Astrocyte (in vitro differentiated cells and primary cell): ENCODE measurements around the gene BCL11B. TPM values are rescaled to one million over a fixed set of nuclear protein-coding genes. Genes with fewer than 3 reads are reported as not detected.

Experiments
- DNase-seq: peaks from one replicate; pipeline ENCODE4 v3.0.0-alpha.2; 2010; ENCODE audit warnings: low read depth
- FAIRE-seq: peaks from 2 replicates; lab custom pipeline; 2011; peaks lifted over from hg19 to GRCh38; lab: Jason Lieb, UNC
- H2AFZ ChIP-seq: 2 replicates; pipeline ENCODE4 v1.6.0; 2012; ENCODE audit warnings: low read depth, low read length, inconsistent platforms
- H3K27ac ChIP-seq: 2 replicates; pipeline ENCODE4 v1.5.1; 2011; ENCODE audit warnings: low read depth, low read length, inconsistent platforms
- H3K27me3 ChIP-seq: 2 replicates; pipeline ENCODE4 v1.6.0; 2011; ENCODE audit warnings: low read length, inconsistent platforms; ENCODE audit not compliant: insufficient read depth
- H3K36me3 ChIP-seq: 2 replicates; pipeline ENCODE4 v1.5.1; 2011; ENCODE audit warnings: low read length, inconsistent platforms; ENCODE audit not compliant: insufficient read depth
- H3K4me1 ChIP-seq: 2 replicates; pipeline ENCODE4 v1.5.1; 2011; ENCODE audit warnings: low read length, inconsistent platforms; ENCODE audit not compliant: insufficient read depth
- H3K4me2 ChIP-seq: 2 replicates; pipeline ENCODE4 v1.6.0; 2012; ENCODE audit warnings: low read length, inconsistent platforms
- H3K4me3 ChIP-seq: 2 replicates; pipeline ENCODE4 v1.5.1; 2011; ENCODE audit warnings: low read depth, mild to moderate bottlenecking, low read length, inconsistent platforms; ENCODE audit not compliant: insufficient read depth
- H3K79me2 ChIP-seq: 2 replicates; pipeline ENCODE4 v1.6.0; 2012; ENCODE audit warnings: mild to moderate bottlenecking, low read length, inconsistent platforms; ENCODE audit not compliant: insufficient read depth
- H3K9ac ChIP-seq: 2 replicates; pipeline ENCODE4 v1.6.0; 2012; ENCODE audit warnings: mild to moderate bottlenecking, low read length, inconsistent platforms
- H3K9me3 ChIP-seq: 2 replicates; pipeline ENCODE4 v1.5.1; 2012; ENCODE audit warnings: low read depth, mild to moderate bottlenecking, low read length, inconsistent platforms; ENCODE audit not compliant: insufficient read depth
- H4K20me1 ChIP-seq: 2 replicates; pipeline ENCODE4 v1.6.0; 2012; ENCODE audit warnings: low read length, inconsistent platforms; ENCODE audit not compliant: insufficient read depth
- H3K27ac Mint-ChIP-seq: one replicate; pipeline ENCODE4 v1.8.0; 2021; ENCODE audit warnings: mild to moderate bottlenecking, mixed read lengths; ENCODE audit not compliant: unreplicated experiment
- H3K27me3 Mint-ChIP-seq: one replicate; pipeline ENCODE4 v1.8.0; 2021; ENCODE audit warnings: low read depth, mixed read lengths; ENCODE audit not compliant: unreplicated experiment
- H3K36me3 Mint-ChIP-seq: one replicate; pipeline ENCODE4 v1.8.0; 2021; ENCODE audit warnings: low read depth, mixed read lengths; ENCODE audit not compliant: unreplicated experiment
- H3K4me1 Mint-ChIP-seq: one replicate; pipeline ENCODE4 v1.8.0; 2021; ENCODE audit warnings: low read depth, mixed read lengths; ENCODE audit not compliant: unreplicated experiment
- H3K4me3 Mint-ChIP-seq: one replicate; pipeline ENCODE4 v1.8.0; 2021; ENCODE audit warnings: mild to moderate bottlenecking, moderate library complexity, mixed read lengths; ENCODE audit not compliant: unreplicated experiment
- H3K9me3 Mint-ChIP-seq: one replicate; pipeline ENCODE4 v1.8.0; 2021; ENCODE audit warnings: mild to moderate bottlenecking, mixed read lengths; ENCODE audit not compliant: unreplicated experiment
- EZH2 ChIP-seq: IDR thresholded peaks from 2 replicates; pipeline ENCODE4 v1.6.1; 2012; ENCODE audit warnings: mild to moderate bottlenecking, low read length, inconsistent platforms; ENCODE audit not compliant: insufficient read depth
- total RNA-seq: library from RNA; stranded (reverse); gene quantifications from 2 replicates; pipeline ENCODE4 v1.2.1, GENCODE V29; 2021
- TF ChIP-seq, protein P1 (sequence below): IDR thresholded peaks from 2 replicates; pipeline ENCODE4 v1.5.1; 2011; ENCODE audit warnings: low read depth, mild to moderate bottlenecking, inconsistent platforms, low read length, moderate library complexity; ENCODE audit not compliant: insufficient read depth

The BCL11B gene
- total RNA-seq, 1 donor from 2014 or later = 1.1 TPM

GRCh38 chr14:99272899-99273765 is 1.1 kb upstream of the BCL11B start:
- peak overlapping the region; percentile 61 for H3K4me3 ChIP-seq

GRCh38 chr14:99272632-99272898 is 568 bp upstream of the BCL11B start:
- Histone ChIP-seq H3K9ac (peak overlapping the region; percentile 65), H3K79me2 (no peaks in the 10 kb centered on the region), H3K27me3 (peaks cover 54% of the 10 kb centered on the region), H3K27ac (no peak overlapping the region), H3K9me3 (no peaks in the 10 kb centered on the region), H3K4me2 (peak overlapping the region; percentile 90), H3K36me3 (no peaks in the 10 kb centered on the region), H4K20me1 (peaks cover 5% of the 10 kb centered on the region), H3K4me1 (peaks cover 17% of the 10 kb centered on the region), H2AFZ (no peak overlapping the region), H3K4me3 (peak overlapping the region; percentile 61)
- Mint-ChIP-seq H3K36me3 (no peaks in the 10 kb centered on the region), H3K27me3 (peaks cover 12% of the 10 kb centered on the region), H3K4me1 (peaks cover 18% of the 10 kb centered on the region), H3K4me3 (peak overlapping the region; percentile 91), H3K9me3 (no peaks in the 10 kb centered on the region), H3K27ac (peak overlapping the region; percentile 92)
- FAIRE-seq (peak; percentile 9), DNase-seq (no peak)
- TF ChIP-seq, protein P1, sequence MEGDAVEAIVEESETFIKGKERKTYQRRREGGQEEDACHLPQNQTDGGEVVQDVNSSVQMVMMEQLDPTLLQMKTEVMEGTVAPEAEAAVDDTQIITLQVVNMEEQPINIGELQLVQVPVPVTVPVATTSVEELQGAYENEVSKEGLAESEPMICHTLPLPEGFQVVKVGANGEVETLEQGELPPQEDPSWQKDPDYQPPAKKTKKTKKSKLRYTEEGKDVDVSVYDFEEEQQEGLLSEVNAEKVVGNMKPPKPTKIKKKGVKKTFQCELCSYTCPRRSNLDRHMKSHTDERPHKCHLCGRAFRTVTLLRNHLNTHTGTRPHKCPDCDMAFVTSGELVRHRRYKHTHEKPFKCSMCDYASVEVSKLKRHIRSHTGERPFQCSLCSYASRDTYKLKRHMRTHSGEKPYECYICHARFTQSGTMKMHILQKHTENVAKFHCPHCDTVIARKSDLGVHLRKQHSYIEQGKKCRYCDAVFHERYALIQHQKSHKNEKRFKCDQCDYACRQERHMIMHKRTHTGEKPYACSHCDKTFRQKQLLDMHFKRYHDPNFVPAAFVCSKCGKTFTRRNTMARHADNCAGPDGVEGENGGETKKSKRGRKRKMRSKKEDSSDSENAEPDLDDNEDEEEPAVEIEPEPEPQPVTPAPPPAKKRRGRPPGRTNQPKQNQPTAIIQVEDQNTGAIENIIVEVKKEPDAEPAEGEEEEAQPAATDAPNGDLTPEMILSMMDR = no peak
- no peak for TF ChIP-seq EZH2

More at GRCh38 chr14:99272899-99273765, 1.1 kb upstream of the BCL11B start:
- Mint-ChIP-seq H3K27ac (peak overlapping the region; percentile 92), H3K36me3 (no peaks in the 10 kb centered on the region), H3K4me3 (peak overlapping the region; percentile 91), H3K27me3 (peaks cover 12% of the 10 kb centered on the region), H3K4me1 (peaks cover 21% of the 10 kb centered on the region), H3K9me3 (no peaks in the 10 kb centered on the region)
- no peak for DNase-seq
- TF ChIP-seq, protein P1 = no peak
- no peak for TF ChIP-seq EZH2
- no peaks in the 10 kb centered on the region for H3K9me3 ChIP-seq
- H3K27me3 ChIP-seq = peaks cover 54% of the 10 kb centered on the region
- H3K36me3 ChIP-seq = no peaks in the 10 kb centered on the region
- peaks cover 17% of the 10 kb centered on the region for H3K4me1 ChIP-seq
- H3K9ac ChIP-seq = peak overlapping the region; percentile 65
- no peak for FAIRE-seq
- H3K79me2 ChIP-seq = no peaks in the 10 kb centered on the region
- peak overlapping the region; percentile 66 for H2AFZ ChIP-seq
- peaks cover 5% of the 10 kb centered on the region for H4K20me1 ChIP-seq
- H3K27ac ChIP-seq = no peak overlapping the region
- peak overlapping the region; percentile 90 for H3K4me2 ChIP-seq
